HG02588 (cell line): Measurements from ENCODE around the gene THAP11.
A peak's percentile ranks its signal among the peaks of the same experiment; 100 is the strongest.
"Not testable (repeated sequence)": the region's sequence is repeated elsewhere in the genome, so short reads cannot be mapped to it uniquely, and the experiment has no call there.

ENCODE experiments used
- ATAC-seq: cut with Tn5 transposase; IDR thresholded peaks from one replicate; pipeline ENCODE4 v1.9.1; 2021; ENCODE audit warnings: mild to moderate bottlenecking, moderate library complexity; ENCODE audit not compliant: unreplicated experiment

THAP11 gene

DNA sequence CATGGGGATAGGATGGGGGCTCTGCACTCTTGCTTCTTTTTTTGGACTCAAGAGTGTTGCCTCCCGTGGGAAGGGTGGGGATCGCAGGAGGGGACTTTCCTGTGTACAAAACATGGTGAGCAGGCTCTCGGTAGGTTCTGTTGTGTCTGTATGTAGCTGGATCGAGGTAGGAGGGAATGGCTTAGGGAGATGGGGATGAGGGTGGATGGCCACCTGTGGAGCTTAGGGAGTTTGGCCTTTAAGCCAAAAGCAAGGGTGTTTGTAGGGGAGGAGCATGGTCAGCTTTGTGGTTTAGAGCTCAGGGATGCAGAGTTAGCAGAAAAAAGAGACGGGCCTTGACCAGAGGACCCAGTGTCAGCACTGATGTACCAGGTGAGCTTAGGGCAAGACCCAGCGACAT, 19.8 kb downstream of the THAP11 start:
- no peak for ATAC-seq

- ATAC-seq = no peak
Measured at GRCh38 chr16:67862623-67863583, 20.8 kb downstream of the THAP11 start.

- ATAC-seq = not testable (repeated sequence)
Measured at GRCh38 chr16:67864044-67864443, 21.9 kb downstream of the THAP11 start.

GRCh38 chr16:67864594-67864993, 22.5 kb downstream of the THAP11 start:
- ATAC-seq = no peak

GRCh38 chr16:67865318-67865717, 23.2 kb downstream of the THAP11 start:
- no peak for ATAC-seq

DNA sequence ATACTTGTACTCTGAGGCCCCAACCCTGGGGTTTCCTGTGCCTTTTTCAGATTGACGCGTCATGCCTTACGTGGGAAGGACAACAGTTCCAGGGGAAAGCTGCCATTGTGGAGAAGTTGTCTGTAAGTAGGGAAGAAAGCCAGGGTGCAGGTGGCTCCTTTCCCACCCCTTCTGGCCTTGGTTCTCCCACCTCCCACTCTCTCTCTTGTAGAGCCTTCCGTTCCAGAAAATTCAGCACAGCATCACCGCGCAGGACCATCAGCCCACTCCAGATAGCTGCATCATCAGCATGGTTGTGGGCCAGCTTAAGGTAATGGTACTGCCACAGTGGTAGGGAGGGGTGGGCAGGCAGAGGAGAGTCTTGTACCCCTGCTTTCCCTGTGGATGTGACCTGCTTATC, 26.2 kb downstream of the THAP11 start:
- ATAC-seq = no peak

DNA sequence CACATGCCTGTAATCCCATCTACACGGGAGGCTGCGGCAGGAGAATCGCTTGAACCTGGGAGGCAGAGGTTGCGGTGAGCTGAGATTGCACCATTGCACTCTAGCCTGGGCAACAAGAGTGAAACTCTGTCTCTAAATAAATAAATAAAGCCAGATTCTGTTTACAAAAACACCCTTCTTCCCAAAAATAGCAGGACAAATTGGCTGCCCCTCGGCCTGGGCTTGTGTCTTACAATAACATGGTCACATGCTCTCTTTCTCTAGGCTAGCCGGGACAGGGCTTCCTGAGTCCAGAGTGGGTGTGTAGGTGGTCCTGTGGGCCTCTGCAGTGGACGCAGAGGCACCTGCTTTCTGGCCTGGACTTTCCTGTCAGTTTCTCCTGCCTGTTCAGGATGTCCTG, 27.5 kb downstream of the THAP11 start:
- no peak for ATAC-seq

GRCh38 chr16:67871256-67871655, 29.1 kb downstream of the THAP11 start:
- ATAC-seq = no peak

DNA sequence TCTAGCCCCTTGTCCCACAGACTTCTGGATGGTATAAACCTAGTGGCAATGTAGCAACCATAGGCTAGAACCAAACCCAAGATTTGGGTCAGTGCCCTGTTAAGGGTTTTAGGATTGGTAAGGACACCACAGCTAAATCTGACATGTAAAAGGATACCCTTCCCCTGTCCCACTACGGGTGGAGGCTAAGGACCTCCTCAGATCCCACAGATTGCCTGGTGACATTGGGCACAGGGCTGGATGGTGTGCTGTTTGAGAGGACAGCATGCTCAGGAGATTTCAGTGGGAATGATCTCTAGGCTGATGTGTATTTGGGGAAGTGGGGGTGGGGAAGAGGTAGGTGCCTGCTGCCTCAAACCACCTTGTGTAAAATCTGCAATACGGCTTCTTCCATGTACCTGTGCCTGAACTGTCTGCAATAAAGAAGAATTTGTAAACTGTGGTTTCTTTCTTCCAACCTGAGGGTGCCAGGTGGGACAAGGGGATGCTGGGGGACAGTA, 30.1 kb downstream of the THAP11 start:
- no peak for ATAC-seq

- peak; percentile 76 for ATAC-seq
Measured at GRCh38 chr16:67872631-67873434, 30.7 kb downstream of the THAP11 start, which contains the start of gene EDC4. TSS of gene EDC4 (plus strand) at chr16:67873052. CDS start at chr16:67873262, 210 bp downstream.

GRCh38 chr16:67873435-67874370, 31.6 kb downstream of the THAP11 start:
- ATAC-seq = no peak

DNA sequence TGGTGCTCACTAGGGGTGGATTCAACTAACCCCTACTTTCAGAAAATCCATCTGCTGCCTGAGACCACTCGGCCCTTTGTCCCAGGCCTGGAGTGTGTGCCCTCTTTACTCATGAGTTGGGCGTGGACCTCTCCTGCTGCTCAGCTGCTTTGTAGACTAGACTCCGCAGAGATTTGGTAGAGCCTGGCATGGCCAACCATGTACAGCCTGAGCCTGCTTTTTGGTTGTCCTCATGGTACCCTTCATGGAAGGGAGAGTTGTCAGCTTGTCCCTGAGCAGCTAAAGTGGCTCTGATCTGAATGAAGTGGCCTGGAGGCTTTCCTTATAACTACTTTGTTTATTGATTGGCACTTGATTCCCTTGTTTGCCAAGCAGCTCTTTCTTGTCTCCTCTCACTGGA, 32.3 kb downstream of the THAP11 start:
- ATAC-seq = no peak

DNA sequence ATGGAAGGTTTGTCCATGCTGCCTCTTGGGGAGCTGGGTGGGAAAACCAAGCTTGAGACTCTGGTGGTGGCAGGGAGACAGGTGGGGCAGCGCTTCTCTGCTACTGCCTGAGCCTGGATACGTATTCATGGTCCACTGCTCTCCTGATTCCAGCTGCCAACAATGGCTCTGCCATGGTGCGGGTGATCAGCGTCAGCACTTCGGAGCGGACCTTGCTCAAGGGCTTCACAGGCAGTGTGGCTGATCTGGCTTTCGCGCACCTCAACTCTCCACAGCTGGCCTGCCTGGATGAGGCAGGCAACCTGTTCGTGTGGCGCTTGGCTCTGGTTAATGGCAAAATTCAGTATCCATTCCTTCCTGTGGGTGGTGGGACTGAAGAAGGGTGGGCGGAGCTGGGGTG, 34.9 kb downstream of the THAP11 start:
- ATAC-seq = no peak

- ATAC-seq = no peak
Measured at GRCh38 chr16:67878232-67878631, 36.1 kb downstream of the THAP11 start.

GRCh38 chr16:67878846-67879245, 36.7 kb downstream of the THAP11 start:
- no peak for ATAC-seq

DNA sequence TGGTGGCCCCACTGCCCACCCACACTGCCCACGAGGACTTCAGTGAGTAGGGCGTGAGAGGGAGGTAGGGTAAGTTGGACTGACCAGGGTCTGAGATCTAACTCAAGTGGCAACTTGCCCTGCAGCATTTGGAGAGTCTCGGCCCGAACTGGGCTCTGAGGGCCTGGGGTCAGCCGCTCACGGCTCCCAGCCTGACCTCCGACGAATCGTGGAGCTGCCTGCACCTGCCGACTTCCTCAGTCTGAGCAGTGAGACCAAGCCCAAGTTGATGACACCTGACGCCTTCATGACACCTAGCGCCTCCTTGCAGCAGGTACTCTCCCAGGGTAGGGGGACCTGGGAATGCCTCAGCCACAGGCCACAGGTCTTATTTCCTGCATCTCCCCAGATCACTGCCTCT, 37.3 kb downstream of the THAP11 start:
- ATAC-seq = no peak

DNA sequence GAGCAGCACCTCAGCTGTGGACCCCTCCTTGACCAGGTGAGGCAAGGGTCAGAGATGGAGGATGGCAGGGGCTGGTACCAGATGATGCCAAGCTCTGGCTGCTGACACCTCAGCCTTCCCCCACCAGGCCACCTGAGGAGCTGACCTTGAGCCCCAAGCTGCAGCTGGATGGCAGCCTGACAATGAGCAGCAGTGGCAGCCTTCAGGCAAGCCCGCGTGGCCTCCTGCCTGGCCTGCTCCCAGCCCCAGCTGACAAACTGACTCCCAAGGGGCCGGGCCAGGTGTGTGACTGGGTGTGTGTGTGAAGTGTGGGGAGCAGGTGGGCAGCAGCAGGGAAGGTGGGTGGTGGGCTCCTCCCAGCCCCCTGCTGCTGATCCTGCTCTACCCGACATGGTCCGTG, 37.8 kb downstream of the THAP11 start:
- no peak for ATAC-seq

- no peak for ATAC-seq
Measured at GRCh38 chr16:67880584-67880983, 38.5 kb downstream of the THAP11 start.

- ATAC-seq = no peak
Measured at GRCh38 chr16:67881621-67882161, 39.6 kb downstream of the THAP11 start.
